ENCODE results near the gene PARD3.

The PARD3 gene

DNA sequence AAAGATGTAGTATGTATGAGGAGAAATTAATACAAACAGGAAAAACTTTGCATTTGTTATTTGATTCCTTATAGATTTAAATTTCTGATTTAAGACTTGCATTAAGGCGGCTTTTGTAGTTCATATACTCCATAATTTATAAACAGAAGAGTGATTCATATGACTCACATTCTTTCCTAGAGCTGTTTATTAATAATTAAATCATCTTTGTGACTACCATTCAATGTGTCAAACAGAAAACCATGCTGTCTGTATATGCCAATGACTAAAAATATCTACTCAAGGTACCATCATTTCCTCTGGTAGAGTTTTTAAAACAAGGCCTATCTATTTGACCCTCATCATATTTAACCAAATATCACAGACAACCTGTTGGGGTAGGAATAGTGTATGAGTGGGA lies 501.7 kb downstream of the PARD3 start:
- Histone ChIP-seq H3K4me1 (peaks cover 4% of the 10 kb centered on the region), H3K9ac (no peak overlapping the region), H3K4me3 (ENCODE audit: low read depth, low read length) (no peak overlapping the region), H3K79me2 (no peaks in the 10 kb centered on the region), H2AFZ (no peak overlapping the region), H3K4me2 (ENCODE audit: low read length) (no peak overlapping the region), H3K27me3 (ENCODE audit: control insufficient read depth, insufficient read depth, low read length) (no peaks in the 10 kb centered on the region), H3K27ac (no peak overlapping the region), H3K36me3 (ENCODE audit: control insufficient read depth, insufficient read depth, low read length) (no peaks in the 10 kb centered on the region), H3K9me3 (ENCODE audit: control insufficient read depth, low read length) (no peaks in the 10 kb centered on the region)
- TF ChIP-seq CTCF (IDR thresholded peaks at IDR 0.05), result no peak

DNA sequence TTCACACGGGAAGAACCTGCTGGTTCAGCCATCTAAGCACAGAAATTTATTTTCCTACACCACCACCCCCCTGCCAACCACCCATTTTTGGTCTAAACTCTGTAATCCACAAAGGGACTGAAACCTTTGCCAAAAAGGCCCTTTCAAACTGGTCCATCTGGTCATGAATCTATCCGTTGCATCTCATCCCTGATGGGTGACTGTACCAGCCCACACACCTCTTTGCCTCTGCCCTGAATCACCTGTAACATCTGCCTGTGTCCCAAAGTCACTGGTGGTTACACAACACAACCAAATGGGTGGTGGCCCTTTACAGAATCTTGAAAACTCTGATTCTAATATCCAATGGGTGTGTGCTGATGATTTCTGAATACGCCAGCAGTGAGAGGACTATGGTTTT lies 503.4 kb downstream of the PARD3 start:
- Histone ChIP-seq H3K9ac (no peak overlapping the region), H3K27me3 (ENCODE audit: control insufficient read depth, insufficient read depth, low read length) (no peaks in the 10 kb centered on the region), H3K9me3 (ENCODE audit: control insufficient read depth, low read length) (no peaks in the 10 kb centered on the region), H3K27ac (no peak overlapping the region), H2AFZ (no peak overlapping the region), H3K4me2 (ENCODE audit: low read length) (no peak overlapping the region), H3K36me3 (ENCODE audit: control insufficient read depth, insufficient read depth, low read length) (no peaks in the 10 kb centered on the region), H3K4me3 (ENCODE audit: low read depth, low read length) (no peak overlapping the region), H3K4me1 (peaks cover 4% of the 10 kb centered on the region), H3K79me2 (no peaks in the 10 kb centered on the region)
- no peak for TF ChIP-seq CTCF (IDR thresholded peaks at IDR 0.05)

DNA sequence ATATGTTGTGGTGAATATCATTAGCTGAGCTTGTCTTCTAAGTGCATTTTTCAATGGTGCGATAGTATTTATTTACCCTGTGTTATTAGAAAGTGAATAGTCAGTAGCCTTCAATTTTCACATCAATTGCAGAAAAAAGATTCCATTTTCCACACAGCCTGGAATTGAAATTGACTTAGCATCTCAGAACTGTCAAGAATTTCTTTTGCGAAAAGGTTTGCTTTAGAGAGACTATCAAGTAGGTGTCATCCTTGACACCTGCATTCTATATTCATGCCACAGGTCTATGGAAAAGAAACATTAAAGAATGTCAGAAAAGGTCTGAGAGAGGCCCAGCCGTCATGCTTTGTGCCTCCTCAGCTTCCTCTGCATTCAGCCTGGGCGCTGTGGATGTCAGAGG lies 504.9 kb downstream of the PARD3 start:
- no peak overlapping the region for H3K4me3 ChIP-seq (ENCODE audit: low read depth, low read length)
- peaks cover 4% of the 10 kb centered on the region for H3K4me1 ChIP-seq
- no peaks in the 10 kb centered on the region for H3K79me2 ChIP-seq
- no peak overlapping the region for H3K27ac ChIP-seq
- H3K4me2 ChIP-seq (ENCODE audit: low read length), result no peak overlapping the region
- TF ChIP-seq CTCF (IDR thresholded peaks at IDR 0.05), result no peak
- H3K36me3 ChIP-seq (ENCODE audit: control insufficient read depth, insufficient read depth, low read length), result no peaks in the 10 kb centered on the region
- H2AFZ ChIP-seq, result no peak overlapping the region
- no peaks in the 10 kb centered on the region for H3K27me3 ChIP-seq (ENCODE audit: control insufficient read depth, insufficient read depth, low read length)
- H3K9ac ChIP-seq, result no peak overlapping the region
- no peaks in the 10 kb centered on the region for H3K9me3 ChIP-seq (ENCODE audit: control insufficient read depth, low read length)

- Histone ChIP-seq H2AFZ (no peak overlapping the region), H3K27ac (no peak overlapping the region), H3K9me3 (ENCODE audit: control insufficient read depth, low read length) (no peaks in the 10 kb centered on the region), H3K4me2 (ENCODE audit: low read length) (no peak overlapping the region), H3K36me3 (ENCODE audit: control insufficient read depth, insufficient read depth, low read length) (no peaks in the 10 kb centered on the region), H3K4me1 (no peaks in the 10 kb centered on the region), H3K79me2 (no peaks in the 10 kb centered on the region), H3K4me3 (ENCODE audit: low read depth, low read length) (no peak overlapping the region), H3K9ac (no peak overlapping the region), H3K27me3 (ENCODE audit: control insufficient read depth, insufficient read depth, low read length) (no peaks in the 10 kb centered on the region)
- TF ChIP-seq CTCF (IDR thresholded peaks at IDR 0.05), result no peak
These were observed 509.9 kb downstream of the PARD3 start for GRCh38 chr10:34305189-34305588.

GRCh38 chr10:34303022-34303421 lies 512.1 kb downstream of the PARD3 start:
- no peak overlapping the region for H3K27ac ChIP-seq
- H2AFZ ChIP-seq, result no peak overlapping the region
- no peak overlapping the region for H3K4me2 ChIP-seq (ENCODE audit: low read length)
- H3K4me1 ChIP-seq, result peaks cover 9% of the 10 kb centered on the region
- TF ChIP-seq CTCF (IDR thresholded peaks at IDR 0.05), result no peak
- no peaks in the 10 kb centered on the region for H3K9me3 ChIP-seq (ENCODE audit: control insufficient read depth, low read length)
- H3K9ac ChIP-seq, result no peak overlapping the region
- no peak overlapping the region for H3K4me3 ChIP-seq (ENCODE audit: low read depth, low read length)
- H3K27me3 ChIP-seq (ENCODE audit: control insufficient read depth, insufficient read depth, low read length), result no peaks in the 10 kb centered on the region
- no peaks in the 10 kb centered on the region for H3K36me3 ChIP-seq (ENCODE audit: control insufficient read depth, insufficient read depth, low read length)
- no peaks in the 10 kb centered on the region for H3K79me2 ChIP-seq

All from parathyroid adenoma (tissue), 2 donors.